ENCODE data around the gene SORL1-AS1.

Gene SORL1-AS1

DNA sequence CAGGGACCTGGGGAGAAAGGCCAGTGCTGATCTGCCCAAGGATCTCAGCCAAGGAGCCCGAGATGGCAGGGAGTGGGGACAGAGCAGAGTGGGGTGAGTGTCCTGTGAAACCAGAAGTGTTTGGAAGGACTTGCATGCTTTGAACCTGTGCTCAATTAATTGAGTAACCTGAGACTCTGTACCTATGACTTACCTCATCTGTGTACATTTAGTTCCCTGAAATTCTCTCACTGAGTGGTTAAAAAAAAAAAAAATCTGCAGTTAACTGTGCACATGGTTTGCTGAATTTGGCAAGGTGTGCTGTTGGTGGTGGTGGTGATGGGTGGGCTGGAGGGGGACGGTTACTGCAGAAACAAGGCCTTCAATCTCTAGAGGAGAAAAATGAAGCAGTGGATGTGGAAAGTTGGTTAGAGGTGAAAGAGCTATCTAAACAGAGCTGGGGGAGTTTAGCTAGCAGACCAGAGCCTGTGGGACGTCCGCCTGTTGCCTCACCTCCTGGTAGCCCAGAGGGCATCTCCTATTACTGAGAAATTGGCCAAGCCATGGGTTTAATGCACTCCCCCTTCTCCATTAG lies 8.3 kb upstream of the SORL1-AS1 start:
- TF ChIP-seq NFIC (IDR thresholded peaks at IDR 0.05) (0 out of 2 replicates have a peak, but pooled peaks have one; percentile 13), FOXM1 (IDR thresholded peaks at IDR 0.05; ENCODE audit: borderline replicate concordance, low read depth) (no peak), ZBTB7A (IDR thresholded peaks at IDR 0.05; ENCODE audit: low read depth) (no peak), EGR1 (IDR thresholded peaks at IDR 0.05) (no peak), CREB1 (IDR thresholded peaks at IDR 0.05; ENCODE audit: low read depth) (no peak), CEBPB (IDR thresholded peaks at IDR 0.05) (0 out of 2 replicates have a peak, but pooled peaks have one; percentile 6)
- TF ChIP-seq, protein P1, sequence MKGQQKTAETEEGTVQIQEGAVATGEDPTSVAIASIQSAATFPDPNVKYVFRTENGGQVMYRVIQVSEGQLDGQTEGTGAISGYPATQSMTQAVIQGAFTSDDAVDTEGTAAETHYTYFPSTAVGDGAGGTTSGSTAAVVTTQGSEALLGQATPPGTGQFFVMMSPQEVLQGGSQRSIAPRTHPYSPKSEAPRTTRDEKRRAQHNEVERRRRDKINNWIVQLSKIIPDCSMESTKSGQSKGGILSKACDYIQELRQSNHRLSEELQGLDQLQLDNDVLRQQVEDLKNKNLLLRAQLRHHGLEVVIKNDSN (IDR thresholded peaks at IDR 0.05), result no peak

DNA sequence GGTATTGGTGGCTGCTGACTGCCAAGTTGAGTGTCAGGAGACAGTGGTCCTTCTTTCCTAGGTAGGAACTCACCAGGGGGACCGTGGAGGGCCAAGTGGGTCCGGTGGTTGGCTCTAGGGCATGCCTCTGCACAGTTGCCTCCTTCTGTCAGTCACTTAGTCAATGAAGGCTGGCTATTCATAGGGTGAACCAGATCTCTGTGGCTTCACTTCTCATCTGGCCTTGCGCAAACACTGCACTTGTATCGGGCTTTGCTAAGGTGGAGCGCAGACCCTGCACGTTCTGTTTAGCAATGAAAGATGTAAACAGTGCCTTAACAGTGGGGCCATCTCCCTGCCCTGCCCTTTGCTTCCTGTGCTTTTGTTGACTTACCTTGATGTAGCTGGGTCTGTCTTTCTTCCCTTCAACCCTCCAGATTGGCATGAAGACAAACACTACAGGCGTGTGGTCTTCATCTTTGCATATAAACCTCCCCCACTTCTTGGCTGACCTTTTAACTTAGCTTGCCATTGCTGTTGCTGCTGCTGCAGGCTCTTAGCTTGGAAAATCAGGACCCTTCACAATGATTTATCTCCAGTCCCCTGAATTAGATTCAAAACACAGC lies 6.7 kb upstream of the SORL1-AS1 start:
- no peak for TF ChIP-seq CREB1 (IDR thresholded peaks at IDR 0.05; ENCODE audit: low read depth)
- no peak for TF ChIP-seq YY1 (IDR thresholded peaks at IDR 0.05; ENCODE audit: low read depth)
- TF ChIP-seq, protein P2, sequence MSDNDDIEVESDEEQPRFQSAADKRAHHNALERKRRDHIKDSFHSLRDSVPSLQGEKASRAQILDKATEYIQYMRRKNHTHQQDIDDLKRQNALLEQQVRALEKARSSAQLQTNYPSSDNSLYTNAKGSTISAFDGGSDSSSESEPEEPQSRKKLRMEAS (IDR thresholded peaks at IDR 0.05), result no peak
- no peak for TF ChIP-seq FOXM1 (IDR thresholded peaks at IDR 0.05; ENCODE audit: borderline replicate concordance, low read depth)
- TF ChIP-seq, protein P3, sequence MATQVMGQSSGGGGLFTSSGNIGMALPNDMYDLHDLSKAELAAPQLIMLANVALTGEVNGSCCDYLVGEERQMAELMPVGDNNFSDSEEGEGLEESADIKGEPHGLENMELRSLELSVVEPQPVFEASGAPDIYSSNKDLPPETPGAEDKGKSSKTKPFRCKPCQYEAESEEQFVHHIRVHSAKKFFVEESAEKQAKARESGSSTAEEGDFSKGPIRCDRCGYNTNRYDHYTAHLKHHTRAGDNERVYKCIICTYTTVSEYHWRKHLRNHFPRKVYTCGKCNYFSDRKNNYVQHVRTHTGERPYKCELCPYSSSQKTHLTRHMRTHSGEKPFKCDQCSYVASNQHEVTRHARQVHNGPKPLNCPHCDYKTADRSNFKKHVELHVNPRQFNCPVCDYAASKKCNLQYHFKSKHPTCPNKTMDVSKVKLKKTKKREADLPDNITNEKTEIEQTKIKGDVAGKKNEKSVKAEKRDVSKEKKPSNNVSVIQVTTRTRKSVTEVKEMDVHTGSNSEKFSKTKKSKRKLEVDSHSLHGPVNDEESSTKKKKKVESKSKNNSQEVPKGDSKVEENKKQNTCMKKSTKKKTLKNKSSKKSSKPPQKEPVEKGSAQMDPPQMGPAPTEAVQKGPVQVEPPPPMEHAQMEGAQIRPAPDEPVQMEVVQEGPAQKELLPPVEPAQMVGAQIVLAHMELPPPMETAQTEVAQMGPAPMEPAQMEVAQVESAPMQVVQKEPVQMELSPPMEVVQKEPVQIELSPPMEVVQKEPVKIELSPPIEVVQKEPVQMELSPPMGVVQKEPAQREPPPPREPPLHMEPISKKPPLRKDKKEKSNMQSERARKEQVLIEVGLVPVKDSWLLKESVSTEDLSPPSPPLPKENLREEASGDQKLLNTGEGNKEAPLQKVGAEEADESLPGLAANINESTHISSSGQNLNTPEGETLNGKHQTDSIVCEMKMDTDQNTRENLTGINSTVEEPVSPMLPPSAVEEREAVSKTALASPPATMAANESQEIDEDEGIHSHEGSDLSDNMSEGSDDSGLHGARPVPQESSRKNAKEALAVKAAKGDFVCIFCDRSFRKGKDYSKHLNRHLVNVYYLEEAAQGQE (IDR thresholded peaks at IDR 0.05; ENCODE audit: low read depth), result no peak
- no peak for TF ChIP-seq TCF12 (IDR thresholded peaks at IDR 0.05; ENCODE audit: low read depth)
- TF ChIP-seq EGR1 (IDR thresholded peaks at IDR 0.05), result no peak
- no peak for TF ChIP-seq TAF1 (IDR thresholded peaks at IDR 0.05; ENCODE audit: low read depth)

DNA sequence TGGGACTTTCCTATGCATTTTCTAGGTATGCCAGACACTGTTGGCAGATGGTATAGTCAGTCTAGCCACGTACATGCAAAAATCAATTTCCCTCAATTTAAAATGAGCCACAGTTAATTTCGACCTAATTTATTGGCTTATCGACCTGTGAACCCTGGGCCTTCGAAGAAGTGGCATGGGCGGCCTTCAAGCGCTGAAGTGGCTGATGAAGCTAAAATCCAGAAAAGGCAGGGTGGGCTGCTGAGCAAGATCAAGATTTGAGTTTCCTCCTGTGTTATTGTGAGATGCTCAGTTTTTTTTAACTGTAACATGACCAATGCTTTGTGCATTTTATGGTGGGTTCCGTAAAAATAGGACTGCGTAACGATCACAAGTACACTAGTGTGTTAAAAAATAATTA lies 5.8 kb upstream of the SORL1-AS1 start:
- TF ChIP-seq EGR1 (IDR thresholded peaks at IDR 0.05) (no peak), ZBTB7A (IDR thresholded peaks at IDR 0.05; ENCODE audit: low read depth) (no peak), FOXM1 (IDR thresholded peaks at IDR 0.05; ENCODE audit: borderline replicate concordance, low read depth) (no peak), TEAD4 (IDR thresholded peaks at IDR 0.05) (no peak)
- TF ChIP-seq, protein P3 (IDR thresholded peaks at IDR 0.05; ENCODE audit: low read depth), result no peak

DNA sequence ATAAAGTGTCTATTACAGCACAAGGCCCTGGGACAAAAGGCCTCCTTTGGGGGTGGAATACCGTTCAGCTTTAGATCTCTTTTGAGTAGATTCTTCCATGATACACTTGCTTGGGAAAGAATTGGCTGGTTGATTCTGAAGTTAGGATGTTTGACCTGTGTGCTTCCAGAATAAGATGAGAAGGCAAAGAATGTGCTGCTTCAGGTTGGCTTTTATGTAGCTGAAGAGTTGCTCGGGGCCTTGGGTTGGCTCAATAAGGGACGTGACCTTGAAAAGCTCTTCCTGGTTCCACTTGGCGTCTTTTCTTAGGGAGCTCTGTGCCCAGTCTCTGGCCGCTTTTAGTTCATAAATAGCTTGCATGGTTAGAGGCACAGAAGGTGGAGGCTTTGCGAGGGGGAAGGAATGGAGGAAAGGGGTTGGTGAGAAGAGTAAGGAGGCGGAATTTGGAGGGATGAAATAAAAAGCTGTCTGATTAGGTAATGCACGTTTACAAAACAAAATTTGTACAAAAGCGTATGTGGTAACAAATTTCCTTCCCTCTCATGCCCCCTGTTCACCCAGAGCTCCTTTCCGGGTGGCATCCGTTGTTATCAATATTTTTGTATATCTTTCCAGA lies 4.2 kb upstream of the SORL1-AS1 start:
- TF ChIP-seq YY1 (IDR thresholded peaks at IDR 0.05; ENCODE audit: low read depth), result no peak
- TF ChIP-seq NFIC (IDR thresholded peaks at IDR 0.05), result no peak
- no peak for TF ChIP-seq TEAD4 (IDR thresholded peaks at IDR 0.05)
- TF ChIP-seq TAF1 (IDR thresholded peaks at IDR 0.05; ENCODE audit: low read depth), result no peak

DNA sequence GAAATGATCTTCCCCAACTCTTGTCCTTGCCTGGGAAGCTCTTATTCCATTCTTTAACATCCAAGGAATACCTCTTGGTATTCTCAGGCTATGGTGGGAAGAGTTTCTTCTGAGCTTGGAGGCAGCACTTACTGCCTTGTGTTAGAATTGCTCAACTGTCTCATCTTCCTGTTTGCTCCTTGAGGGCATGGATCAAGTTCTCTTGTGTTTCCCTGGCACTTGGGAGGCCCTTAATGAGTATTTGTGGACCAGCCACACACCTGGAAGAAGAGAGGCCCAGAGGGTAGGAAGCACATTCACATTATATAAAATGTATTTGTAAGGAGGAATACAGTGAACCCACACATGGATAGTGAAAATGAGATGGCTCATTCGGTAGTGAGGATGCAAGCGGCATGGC lies 3.4 kb upstream of the SORL1-AS1 start:
- TF ChIP-seq TEAD4 (IDR thresholded peaks at IDR 0.05) (no peak), RAD21 (IDR thresholded peaks at IDR 0.05; ENCODE audit: low read depth) (no peak), FOXM1 (IDR thresholded peaks at IDR 0.05; ENCODE audit: borderline replicate concordance, low read depth) (no peak), EP300 (IDR thresholded peaks at IDR 0.05; ENCODE audit: borderline replicate concordance) (no peak), TAF1 (IDR thresholded peaks at IDR 0.05; ENCODE audit: low read depth) (no peak), YY1 (IDR thresholded peaks at IDR 0.05; ENCODE audit: low read depth) (no peak), CREB1 (IDR thresholded peaks at IDR 0.05; ENCODE audit: low read depth) (no peak), CEBPB (IDR thresholded peaks at IDR 0.05) (no peak), NFIC (IDR thresholded peaks at IDR 0.05) (no peak), TCF12 (IDR thresholded peaks at IDR 0.05; ENCODE audit: low read depth) (no peak), EGR1 (IDR thresholded peaks at IDR 0.05) (no peak), ZBTB7A (IDR thresholded peaks at IDR 0.05; ENCODE audit: low read depth) (no peak)
- TF ChIP-seq, protein P1 (IDR thresholded peaks at IDR 0.05), result no peak
- TF ChIP-seq, protein P2 (IDR thresholded peaks at IDR 0.05), result no peak
- TF ChIP-seq, protein P3 (IDR thresholded peaks at IDR 0.05; ENCODE audit: low read depth), result no peak
